ENCODE measurements around the gene CRHR1.

DNA sequence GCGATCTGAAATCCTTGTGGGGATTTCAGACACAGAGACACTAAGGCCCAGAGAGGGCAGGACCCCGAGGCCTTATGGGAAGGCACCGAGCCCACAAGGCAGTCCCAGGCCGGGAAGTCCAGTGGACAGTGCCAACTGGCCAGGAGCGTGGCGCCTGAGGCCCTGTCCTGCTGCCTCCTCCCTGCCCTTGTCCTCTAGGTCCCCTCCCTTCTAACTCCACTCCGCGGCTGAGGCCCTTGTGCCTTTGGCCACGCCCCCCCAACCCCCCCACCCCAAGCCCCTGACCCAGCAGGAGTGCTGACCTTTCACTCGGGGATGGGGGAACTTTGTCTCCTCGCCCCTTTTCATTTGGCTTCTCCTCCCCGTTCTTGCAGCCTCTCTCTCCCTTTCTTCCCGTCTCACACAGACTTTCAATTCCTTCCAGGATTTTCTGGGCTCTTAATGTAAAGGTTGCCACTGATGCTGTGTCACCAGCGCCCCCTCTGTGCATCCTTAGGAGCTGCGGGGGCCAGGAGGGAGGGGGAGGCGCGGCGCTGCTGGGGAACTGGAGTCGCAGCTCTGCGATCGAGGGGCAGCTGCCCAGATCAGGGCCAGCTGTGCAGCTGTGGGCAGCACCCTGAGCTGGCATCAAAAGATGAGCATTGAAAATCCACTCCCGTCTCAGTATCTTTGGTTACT lies 29.1 kb downstream of the CRHR1 start:
- TF ChIP-seq, protein P1, sequence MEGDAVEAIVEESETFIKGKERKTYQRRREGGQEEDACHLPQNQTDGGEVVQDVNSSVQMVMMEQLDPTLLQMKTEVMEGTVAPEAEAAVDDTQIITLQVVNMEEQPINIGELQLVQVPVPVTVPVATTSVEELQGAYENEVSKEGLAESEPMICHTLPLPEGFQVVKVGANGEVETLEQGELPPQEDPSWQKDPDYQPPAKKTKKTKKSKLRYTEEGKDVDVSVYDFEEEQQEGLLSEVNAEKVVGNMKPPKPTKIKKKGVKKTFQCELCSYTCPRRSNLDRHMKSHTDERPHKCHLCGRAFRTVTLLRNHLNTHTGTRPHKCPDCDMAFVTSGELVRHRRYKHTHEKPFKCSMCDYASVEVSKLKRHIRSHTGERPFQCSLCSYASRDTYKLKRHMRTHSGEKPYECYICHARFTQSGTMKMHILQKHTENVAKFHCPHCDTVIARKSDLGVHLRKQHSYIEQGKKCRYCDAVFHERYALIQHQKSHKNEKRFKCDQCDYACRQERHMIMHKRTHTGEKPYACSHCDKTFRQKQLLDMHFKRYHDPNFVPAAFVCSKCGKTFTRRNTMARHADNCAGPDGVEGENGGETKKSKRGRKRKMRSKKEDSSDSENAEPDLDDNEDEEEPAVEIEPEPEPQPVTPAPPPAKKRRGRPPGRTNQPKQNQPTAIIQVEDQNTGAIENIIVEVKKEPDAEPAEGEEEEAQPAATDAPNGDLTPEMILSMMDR (IDR thresholded peaks at IDR 0.05; ENCODE audit: insufficient read depth, low read length, poor library complexity, severe bottlenecking), result no peak
- TF ChIP-seq EZH2phosphoT487 (conservative IDR thresholded peaks at IDR 0.05; ENCODE audit: low read length), result no peak
